HepG2 (cell line): ENCODE results near the gene NPNT. TPM values are rescaled to one million over a fixed set of nuclear protein-coding genes. Genes with fewer than 3 reads are reported as not detected.

ENCODE experiments used
- ATAC-seq: fragments of 200-7000 bp; cut with Tn5 transposase; 3 replicates; pipeline ENCODE4 v1.9.1; 2020; ENCODE audit warnings: mild to moderate bottlenecking, moderate library complexity
- BruUV-seq: library from RNA; stranded (reverse); fragments of 400-500 nt; replicated peaks from 2 replicates; lab custom pipeline; 2021; lab: Mats Ljungman, UMichigan
- CTCF ChIA-PET: fragments of 300-600 bp; formaldehyde crosslinking; extraction: SDS; loops from one replicate; lab custom pipeline; 2021; ENCODE audit warnings: low total read pairs, inconsistent platforms, low intra/inter-chr PET ratio; lab: Yijun Ruan, JAX
- POLR2A ChIA-PET: fragments of 350-600 bp; sonication (Branson Sonifier 250); formaldehyde crosslinking; loops from one replicate; lab custom pipeline; 2020; ENCODE audit warnings: antibody characterized with exemption, inconsistent platforms; lab: Yijun Ruan, JAX
- DNase-seq: peaks from one replicate; pipeline ENCODE4 v3.0.0-alpha.2; 2015; ENCODE audit warnings: low spot score
- FAIRE-seq: peaks from 3 replicates; lab custom pipeline; 2011; peaks lifted over from hg19 to GRCh38; lab: Jason Lieb, UNC
- H2AFZ ChIP-seq: one replicate; pipeline ENCODE4 v1.6.1; 2011; ENCODE audit warnings: low read length, inconsistent platforms
- H3K27ac ChIP-seq: fragments of 300-600 bp; 3 replicates; pipeline ENCODE4 v1.8.0; 2011; ENCODE audit warnings: mixed run types, mild to moderate bottlenecking, mixed read lengths, low read length, inconsistent platforms; ENCODE audit not compliant: insufficient read depth; ENCODE audit errors: extremely low read length
- H3K27me3 ChIP-seq, 2 experiments: fragments of 200-600 bp in 1 of 2; 2 replicates in 1 of 2; 3 replicates in 1 of 2; pipeline versions ENCODE4 v1.6.0 to v1.8.0; 2011; ENCODE audit warnings: low read length in 2 of 2, mild to moderate bottlenecking in 2 of 2, moderate library complexity in 2 of 2, inconsistent platforms in 1 of 2; ENCODE audit not compliant: insufficient read depth in 2 of 2, control insufficient read depth in 1 of 2
- H3K36me3 ChIP-seq, 2 experiments: fragments of 200-600 bp in 1 of 2; replicated peaks in 1 of 2; 2 replicates in 1 of 2; 3 replicates in 1 of 2; pipeline versions ENCODE4 v1.5.1 to v1.8.0; 2011; ENCODE audit warnings: low read length in 2 of 2, inconsistent platforms in 1 of 2; ENCODE audit not compliant: insufficient read depth in 2 of 2, control insufficient read depth in 1 of 2
- H3K4me1 ChIP-seq: 2 replicates; pipeline ENCODE4 v1.5.1; 2012; ENCODE audit warnings: low read length, inconsistent platforms; ENCODE audit not compliant: insufficient read depth
- H3K4me2 ChIP-seq: 2 replicates; pipeline ENCODE4 v1.6.0; 2011; ENCODE audit warnings: low read depth, low read length, inconsistent platforms
- H3K4me3 ChIP-seq, 3 experiments: fragments of 200-600 bp in 1 of 3; sonication (generic), shearing (Covaris generic) in 1 of 3; replicated peaks in 1 of 3; 2 replicates each; pipeline ENCODE4 v1.5.1; 2011 to 2016; ENCODE audit warnings: low read length in 3 of 3, inconsistent platforms in 2 of 3, low read depth in 2 of 3, mild to moderate bottlenecking in 2 of 3, control low read depth in 1 of 3, mixed read lengths in 1 of 3; ENCODE audit not compliant: insufficient read depth in 1 of 3
- H3K79me2 ChIP-seq: one replicate; pipeline ENCODE4 v1.6.1; 2011; ENCODE audit warnings: low read length, inconsistent platforms; ENCODE audit not compliant: insufficient read depth
- H3K9ac ChIP-seq: 2 replicates; pipeline ENCODE4 v1.6.0; 2011; ENCODE audit warnings: mild to moderate bottlenecking, low read depth, low read length, inconsistent platforms; ENCODE audit not compliant: insufficient read depth
- H3K9me3 ChIP-seq: 2 replicates; pipeline ENCODE4 v1.5.1; 2012; ENCODE audit warnings: mild to moderate bottlenecking, low read length
- H4K20me1 ChIP-seq: 2 replicates; pipeline ENCODE4 v1.6.0; 2011; ENCODE audit warnings: inconsistent platforms, mild to moderate bottlenecking, low read length, moderate library complexity; ENCODE audit not compliant: insufficient read depth
- CHCHD3 ChIP-seq: sonication (generic); formaldehyde crosslinking; IDR thresholded peaks from 2 replicates; pipeline ENCODE4 v1.8.0; 2022; ENCODE audit warnings: mild to moderate bottlenecking, missing genetic modification reagents, moderate library complexity
- E2F1 ChIP-seq: sonication (generic); formaldehyde crosslinking; IDR thresholded peaks from 2 replicates; pipeline ENCODE4 v1.5.0; 2020; ENCODE audit warnings: missing genetic modification reagents
- HOXA9 ChIP-seq: sonication (generic); formaldehyde crosslinking; IDR thresholded peaks from 2 replicates; pipeline ENCODE4 v1.8.1; 2022; ENCODE audit warnings: missing genetic modification reagents, mild to moderate bottlenecking, moderate library complexity, borderline replicate concordance
- KDM5B ChIP-seq: sonication (generic); formaldehyde crosslinking; IDR thresholded peaks from 2 replicates; pipeline ENCODE4 v1.4.0; 2020; ENCODE audit warnings: missing genetic modification reagents, mild to moderate bottlenecking, borderline replicate concordance
- MED1 ChIP-seq: sonication (generic); formaldehyde crosslinking; IDR thresholded peaks from 2 replicates; pipeline ENCODE4 v1.4.0; 2020; ENCODE audit warnings: missing genetic modification reagents
- NCOA1 ChIP-seq: sonication (generic); formaldehyde crosslinking; IDR thresholded peaks from 2 replicates; pipeline ENCODE4 v1.9.0; 2021; ENCODE audit warnings: missing genetic modification reagents
- NFE2 ChIP-seq: sonication (generic); formaldehyde crosslinking; IDR thresholded peaks from 2 replicates; pipeline ENCODE4 v1.4.0; 2020; ENCODE audit warnings: missing genetic modification reagents
- RAD51 ChIP-seq: fragments of 450-650 bp; IDR thresholded peaks from 2 replicates; pipeline ENCODE4 v1.6.1; 2016; ENCODE audit warnings: borderline replicate concordance
- RORA ChIP-seq: sonication (generic); formaldehyde crosslinking; IDR thresholded peaks from 2 replicates; pipeline ENCODE4 v1.5.0; 2020; ENCODE audit warnings: mild to moderate bottlenecking, missing genetic modification reagents, moderate library complexity
- ZNF205 ChIP-seq: IDR thresholded peaks from 2 replicates; pipeline ENCODE4 v1.6.1; 2018; ENCODE audit warnings: missing biosample characterization, missing genetic modification reagents
- ZNF441 ChIP-seq: sonication (generic); formaldehyde crosslinking; IDR thresholded peaks from 2 replicates; pipeline ENCODE4 v1.7.0; 2021; ENCODE audit warnings: missing genetic modification reagents, borderline replicate concordance
- ZNF773 ChIP-seq: sonication (generic); formaldehyde crosslinking; IDR thresholded peaks from 2 replicates; pipeline ENCODE4 v1.4.0; 2020; ENCODE audit warnings: missing genetic modification reagents, borderline replicate concordance
- ZNF883 ChIP-seq: sonication (generic); formaldehyde crosslinking; IDR thresholded peaks from 2 replicates; pipeline ENCODE4 v1.5.1; 2020; ENCODE audit warnings: mild to moderate bottlenecking, missing genetic modification reagents; ENCODE audit errors: not compliant biosample characterization
- WGBS: methylation state at CpG from one replicate; pipeline ENCODE4 v1.1.6; 2017; ENCODE audit warnings: low lambda C conversion rate; 5-methylcytosine and 5-hydroxymethylcytosine counted together
- in situ Hi-C: cut with HindIII; loops from 2 replicates; pipeline ENCODE4 v1.10.0; 2017; ENCODE audit warnings: low pct_unique_long_range_greater_than_20kb; ENCODE audit not compliant: extremely low pct_ligation_motif_present
- intact Hi-C: fragments of 100-400 bp; cut with micrococcal nuclease; formaldehyde crosslinking; loops from one replicate; pipeline ENCODE4 v1.10.0; 2022; ENCODE audit not compliant: unreplicated experiment
- polyA plus RNA-seq, 8 experiments: library from polyadenylated mRNA; depleted of rRNA in 3 of 8; stranded (reverse) in 7 of 8; unstranded in 1 of 8; fragments of >200 nt; fragmentation: Illumina TruSeq in 4 of 8; extraction: Trizol in 4 of 8; gene quantifications; 2 replicates each; pipeline versions ENCODE4 v1.2.1 to v1.2.3, GENCODE V29; 2011 to 2016; ENCODE audit warnings: low read depth in 4 of 8, missing spikeins in 1 of 8, mixed read lengths in 1 of 8; ENCODE audit not compliant: insufficient read depth in 1 of 8
- total RNA-seq, 5 experiments: library from RNA; depleted of rRNA; stranded (reverse); fragments of >200 nt; fragmentation: Illumina TruSeq; extraction: Trizol; gene quantifications; 2 replicates each; pipeline ENCODE4 v1.2.3, GENCODE V29; 2016; ENCODE audit warnings: low read depth in 1 of 5

Gene NPNT
- total and polyA plus RNA-seq, 2 of the 13 experiments (the other 11 are each of a cell fraction or from before 2014, with no cell fraction given), result 1.1 to 19.1 TPM

GRCh38 chr4:105967058-105967658 lies 71.9 kb downstream of the NPNT start:
- H3K4me1 ChIP-seq, result no peaks in the 10 kb centered on the region
- no peak overlapping the region for H3K27ac ChIP-seq
- no peak overlapping the region for H3K4me2 ChIP-seq
- no peaks in the 10 kb centered on the region for H3K9me3 ChIP-seq
- ChIA-PET CTCF (no interaction called here), POLR2A (no interaction called here)
- WGBS, result 85% methylated on average over 7 of the region's 10 CpGs
- no peak overlapping the region for H3K4me3 ChIP-seq
- in situ Hi-C loops (no loop called here), intact Hi-C loops (no loop called here)
- FAIRE-seq, result no peak
- BruUV-seq, result no TSS peak
- no peaks in the 10 kb centered on the region for H3K79me2 ChIP-seq
- H3K36me3 ChIP-seq, result no peaks in the 10 kb centered on the region
- H4K20me1 ChIP-seq, result no peaks in the 10 kb centered on the region
- no peak overlapping the region for H3K9ac ChIP-seq
- DNase-seq, result no peak
- ATAC-seq, result no peak
- no peak for TF ChIP-seq NFE2 (CRISPR knock-in tag)
- no peak for TF ChIP-seq MED1
- no peak for TF ChIP-seq KDM5B (CRISPR knock-in tag)
- TF ChIP-seq NCOA1 (CRISPR knock-in tag), result no peak
- TF ChIP-seq ZNF773 (CRISPR knock-in tag), result no peak
- TF ChIP-seq ZNF441, result no peak
- no peak for TF ChIP-seq HOXA9 (CRISPR knock-in tag)
- TF ChIP-seq CHCHD3, result no peak
- TF ChIP-seq RAD51, result no peak
- no peak for TF ChIP-seq RORA (CRISPR knock-in tag)
- no peak for TF ChIP-seq E2F1 (CRISPR knock-in tag)
- TF ChIP-seq ZNF205 (CRISPR knock-in tag), result no peak
- TF ChIP-seq ZNF883, result no peak
- H2AFZ ChIP-seq, result no peak overlapping the region
- no peaks in the 10 kb centered on the region for H3K27me3 ChIP-seq
